ENCODE results near the gene MAPK7.

Gene MAPK7

DNA sequence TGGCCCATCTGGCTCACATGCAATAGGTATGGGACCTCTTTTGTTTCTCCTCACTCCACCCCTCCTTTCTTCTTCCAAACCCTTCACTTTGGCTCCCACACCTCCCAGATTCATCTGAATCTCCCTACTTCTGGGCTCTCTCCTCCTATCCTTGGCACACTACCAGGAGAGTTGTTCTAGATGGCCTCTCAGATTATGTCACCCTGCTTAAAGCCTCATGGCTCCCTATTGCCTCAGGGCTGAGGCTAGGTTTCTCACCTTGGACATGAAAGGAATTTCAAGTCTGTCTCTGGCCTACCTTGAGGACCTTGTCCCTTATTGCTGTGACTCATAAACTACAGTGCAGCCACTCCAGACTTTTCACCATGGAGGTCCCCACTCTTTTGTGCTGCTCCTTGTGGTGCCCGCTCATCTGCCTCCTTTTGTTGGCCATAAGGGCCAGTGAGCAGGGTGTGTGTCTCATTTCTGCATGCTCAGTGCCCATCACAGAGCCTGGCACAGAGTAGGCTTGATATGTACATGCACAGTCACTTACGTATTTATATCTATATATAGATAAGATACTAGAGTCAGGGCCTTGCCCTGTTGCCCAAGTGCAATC lies 9.7 kb downstream of the MAPK7 start:
- DNase-seq = no peak
- in situ Hi-C loops (cut with MboI; ENCODE audit: low pct_unique_long_range_greater_than_20kb, low sequenced_read_pairs) = no loop called here

DNA sequence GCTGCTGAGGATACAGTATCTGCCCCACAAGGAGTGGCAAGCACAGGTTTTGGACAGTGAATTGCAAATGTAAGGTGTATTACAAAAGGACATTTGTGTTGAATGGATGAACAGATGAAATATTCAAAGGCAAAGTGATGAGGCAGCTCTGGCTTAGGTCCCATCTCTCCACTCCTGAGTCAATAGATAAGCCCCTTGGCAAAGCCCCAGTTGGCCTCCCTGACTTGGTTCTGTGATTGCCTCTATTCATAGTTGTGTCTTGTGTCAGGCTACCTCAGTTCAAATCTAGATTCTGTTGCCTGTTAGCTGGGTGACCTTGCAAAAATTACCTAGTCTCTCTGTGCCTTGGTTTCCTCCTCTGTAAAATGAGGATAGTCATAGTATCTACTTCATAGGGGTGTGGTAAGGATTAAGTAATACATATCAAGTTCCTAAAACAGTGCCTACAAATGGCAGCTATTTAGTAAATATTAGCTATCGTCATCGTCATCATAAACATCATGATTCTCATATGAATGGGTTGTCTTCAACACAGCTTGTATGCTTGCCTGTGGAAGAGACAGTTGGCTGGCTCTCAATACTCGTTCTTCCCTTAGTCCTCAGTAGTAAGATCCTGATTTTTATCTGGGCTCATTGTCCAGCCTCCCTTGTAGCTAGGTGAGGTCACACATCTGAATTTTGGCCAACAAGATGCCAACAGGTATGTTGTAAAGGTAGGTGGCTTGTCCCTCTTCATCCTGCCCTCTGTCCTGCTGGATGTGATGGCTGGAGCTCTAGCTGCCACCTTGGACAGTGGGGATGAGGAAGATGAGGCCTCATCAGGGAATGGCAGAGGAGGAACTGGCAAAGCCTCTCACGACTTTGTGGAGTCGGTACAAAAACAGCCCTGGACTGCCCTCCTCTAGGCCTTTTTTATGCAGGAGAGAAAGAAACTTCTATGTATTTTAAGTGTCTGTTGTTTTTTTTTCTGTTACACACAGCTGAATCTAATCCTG lies 10.8 kb downstream of the MAPK7 start:
- no peak for DNase-seq
- in situ Hi-C loops (cut with MboI; ENCODE audit: low pct_unique_long_range_greater_than_20kb, low sequenced_read_pairs) = no loop called here

- in situ Hi-C loops (cut with MboI; ENCODE audit: low pct_unique_long_range_greater_than_20kb, low sequenced_read_pairs) = no loop called here
- no peak for DNase-seq
These were observed 12.7 kb downstream of the MAPK7 start for GRCh38 chr17:19390951-19391350.

DNA sequence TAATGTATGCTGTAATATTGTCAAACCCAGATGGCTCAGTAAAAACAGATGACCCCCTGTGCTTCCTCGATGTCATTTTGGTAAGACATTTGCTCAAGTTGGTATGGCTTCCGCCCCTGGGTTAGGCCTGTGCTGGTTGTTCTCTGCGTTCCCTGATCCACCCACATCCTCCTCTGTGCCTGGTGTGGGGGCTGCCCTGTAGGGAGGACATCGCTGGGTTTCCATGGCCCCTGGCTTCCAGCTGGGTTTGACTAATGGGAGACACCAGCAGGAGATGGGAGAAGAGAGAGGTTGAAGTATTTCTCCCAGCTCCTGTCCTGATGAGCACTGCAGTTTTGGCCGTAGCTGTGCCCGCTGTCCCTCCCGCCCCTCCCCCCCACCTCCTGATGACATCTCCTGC lies 13.1 kb downstream of the MAPK7 start:
- in situ Hi-C loops (cut with MboI; ENCODE audit: low pct_unique_long_range_greater_than_20kb, low sequenced_read_pairs) = no loop called here
- DNase-seq = no peak

DNA sequence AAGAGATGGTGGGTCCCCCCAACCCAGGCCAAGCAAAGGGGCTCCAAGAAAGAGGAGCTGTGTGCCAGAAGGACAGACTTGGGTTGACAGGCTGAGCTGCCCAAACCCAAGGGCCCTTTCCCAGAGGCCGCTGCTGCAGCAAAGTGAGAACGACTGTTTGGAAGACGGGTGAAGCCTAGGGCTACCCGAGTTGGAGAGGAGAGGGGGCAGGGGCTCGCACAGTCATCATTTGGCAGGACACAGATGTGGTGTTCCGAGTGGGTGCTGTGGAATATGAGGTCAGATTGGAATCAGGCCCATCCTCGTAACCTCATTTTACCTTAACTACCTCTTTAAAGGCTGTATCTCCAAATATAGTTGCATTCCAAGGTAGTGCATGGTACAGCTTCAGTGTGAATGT lies 14.0 kb downstream of the MAPK7 start:
- in situ Hi-C loops (cut with MboI; ENCODE audit: low pct_unique_long_range_greater_than_20kb, low sequenced_read_pairs) = no loop called here

DNA sequence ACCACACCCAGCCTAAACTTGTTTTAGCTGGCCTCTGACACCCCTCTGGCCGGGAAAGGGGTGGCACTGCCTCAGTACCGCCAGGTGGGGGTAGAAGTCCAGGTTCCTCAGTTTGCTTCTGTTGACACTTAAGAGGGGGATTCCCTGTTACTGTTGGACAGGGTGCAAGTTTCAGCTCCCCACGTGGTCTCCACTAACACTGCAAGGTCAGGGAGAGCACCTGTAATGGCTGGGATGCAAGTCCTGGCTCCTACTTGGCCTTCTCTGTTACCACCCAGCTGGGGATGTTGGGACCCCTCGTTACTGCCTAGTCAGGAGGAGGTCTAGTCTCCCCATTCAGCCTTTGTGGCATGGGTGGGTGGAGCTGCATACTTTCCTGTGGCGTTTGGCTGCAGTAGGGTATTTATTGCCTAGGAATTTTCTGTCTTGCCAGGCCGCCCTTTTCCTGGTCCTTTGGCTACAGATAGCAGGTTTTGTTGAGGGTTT lies 19.3 kb downstream of the MAPK7 start:
- in situ Hi-C loops (cut with MboI; ENCODE audit: low pct_unique_long_range_greater_than_20kb, low sequenced_read_pairs) = no loop called here
- no peak for DNase-seq

More for the DNA sequence above, 14.0 kb downstream of the MAPK7 start:
- DNase-seq = no peak

GRCh38 chr17:19398301-19399181 lies 20.2 kb downstream of the MAPK7 start:
- DNase-seq = peak; percentile 63
- in situ Hi-C loops (cut with MboI; ENCODE audit: low pct_unique_long_range_greater_than_20kb, low sequenced_read_pairs) = no loop called here

GRCh38 chr17:19399750-19400450 lies 21.6 kb downstream of the MAPK7 start:
- DNase-seq = no peak
- in situ Hi-C loops (cut with MboI; ENCODE audit: low pct_unique_long_range_greater_than_20kb, low sequenced_read_pairs) = no loop called here

- DNase-seq = no peak
- in situ Hi-C loops (cut with MboI; ENCODE audit: low pct_unique_long_range_greater_than_20kb, low sequenced_read_pairs) = no loop called here
These were observed 23.2 kb downstream of the MAPK7 start for GRCh38 chr17:19401321-19402010.

- DNase-seq = no peak
- in situ Hi-C loops (cut with MboI; ENCODE audit: low pct_unique_long_range_greater_than_20kb, low sequenced_read_pairs) = no loop called here
These were observed 23.9 kb downstream of the MAPK7 start for GRCh38 chr17:19402171-19402570.

DNA sequence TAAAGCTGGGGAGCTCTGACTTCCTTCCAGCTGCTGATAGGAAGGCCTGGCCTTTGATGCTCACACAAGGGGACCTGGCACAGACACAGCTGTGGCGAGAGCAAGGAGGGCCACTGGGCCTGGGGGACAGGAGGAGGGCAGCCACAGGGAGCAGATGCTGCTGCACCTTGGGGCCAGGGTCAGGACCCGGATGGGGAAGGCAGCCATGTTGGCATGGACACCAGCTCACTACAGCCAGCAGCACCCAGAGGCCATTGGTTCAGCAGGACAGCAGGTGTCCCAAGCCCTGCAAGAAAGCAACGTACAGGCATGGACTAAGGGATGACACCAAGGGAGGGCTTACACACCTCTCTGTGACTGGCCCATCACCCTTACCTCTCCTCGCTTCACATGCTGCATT lies 24.7 kb downstream of the MAPK7 start:
- in situ Hi-C loops (cut with MboI; ENCODE audit: low pct_unique_long_range_greater_than_20kb, low sequenced_read_pairs) = no loop called here
- no peak for DNase-seq

DNA sequence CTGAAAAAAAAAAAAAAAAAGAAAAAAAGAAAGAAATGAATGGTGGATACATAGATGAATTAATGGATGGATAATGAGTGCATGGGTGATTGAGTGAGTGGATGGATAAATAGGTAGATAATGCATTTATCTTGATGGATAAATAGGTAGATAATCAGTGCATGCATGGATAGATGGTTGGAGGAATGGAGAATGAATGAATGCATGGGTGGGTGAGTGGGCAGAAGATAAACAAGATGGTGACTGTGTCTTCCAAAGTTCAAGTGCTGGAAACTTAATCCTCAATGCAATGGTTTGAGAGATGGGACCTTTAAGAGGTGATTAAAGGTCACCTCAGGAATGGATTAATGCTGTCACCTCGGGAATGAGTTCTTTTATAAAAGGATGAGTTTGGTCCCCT lies 26.0 kb downstream of the MAPK7 start:
- DNase-seq = no peak
- in situ Hi-C loops (cut with MboI; ENCODE audit: low pct_unique_long_range_greater_than_20kb, low sequenced_read_pairs) = no loop called here

- no peak for DNase-seq
- in situ Hi-C loops (cut with MboI; ENCODE audit: low pct_unique_long_range_greater_than_20kb, low sequenced_read_pairs) = no loop called here
These were observed 26.8 kb downstream of the MAPK7 start for GRCh38 chr17:19405114-19405513.

GRCh38 chr17:19407601-19408345 lies 29.5 kb downstream of the MAPK7 start:
- no peak for DNase-seq
- in situ Hi-C loops (cut with MboI; ENCODE audit: low pct_unique_long_range_greater_than_20kb, low sequenced_read_pairs) = no loop called here

DNA sequence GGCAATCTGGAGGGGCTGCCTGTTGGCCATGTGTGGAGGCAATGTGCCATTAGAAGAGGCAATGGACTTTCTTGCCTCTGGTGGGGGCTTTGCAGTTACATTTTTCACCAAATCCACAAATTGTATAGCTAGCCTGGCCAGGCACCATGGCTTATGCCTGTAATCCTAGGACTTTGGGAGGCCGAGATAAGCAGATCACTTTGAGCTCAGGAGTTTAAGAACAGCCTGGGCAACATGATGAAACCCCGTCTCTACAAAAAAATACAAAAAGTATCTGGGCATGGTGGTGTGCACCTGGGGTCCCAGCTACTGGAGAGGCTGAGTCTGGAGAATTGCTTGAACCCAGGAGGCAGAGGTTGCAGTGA lies 30.0 kb downstream of the MAPK7 start:
- in situ Hi-C loops (cut with MboI; ENCODE audit: low pct_unique_long_range_greater_than_20kb, low sequenced_read_pairs) = no loop called here
- no peak for DNase-seq

- in situ Hi-C loops (cut with MboI; ENCODE audit: low pct_unique_long_range_greater_than_20kb, low sequenced_read_pairs) = no loop called here
- no peak for DNase-seq
These were observed 30.8 kb downstream of the MAPK7 start for GRCh38 chr17:19409066-19409465.

DNA sequence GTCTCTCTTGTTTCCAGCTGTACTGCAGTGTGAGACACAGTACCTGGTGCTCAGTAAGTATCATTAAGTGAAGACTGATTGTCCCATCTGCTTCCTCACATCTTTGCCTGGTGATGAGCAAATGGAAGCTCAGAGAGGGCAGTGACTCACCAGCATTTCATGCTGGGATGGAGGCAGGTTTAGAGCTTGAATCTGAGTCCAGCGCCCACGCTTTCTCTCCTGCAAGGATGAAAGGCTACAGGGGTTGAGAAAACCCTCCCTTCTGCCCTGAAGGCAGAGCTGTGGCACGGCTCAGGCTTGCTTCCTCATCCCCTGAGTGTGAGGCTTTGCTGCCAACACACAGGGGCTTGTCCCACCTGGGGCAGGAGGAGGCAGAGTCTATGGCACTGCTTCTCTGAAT lies 31.2 kb downstream of the MAPK7 start:
- DNase-seq = no peak
- in situ Hi-C loops (cut with MboI; ENCODE audit: low pct_unique_long_range_greater_than_20kb, low sequenced_read_pairs) = no loop called here

GRCh38 chr17:19410091-19410490 lies 31.8 kb downstream of the MAPK7 start:
- in situ Hi-C loops (cut with MboI; ENCODE audit: low pct_unique_long_range_greater_than_20kb, low sequenced_read_pairs) = loop anchor here (10.0 kb wide), 1 partner anchor 45 kb away; the partner anchor contains the start of gene B9D1

More at GRCh38 chr17:19410091-19410490, 31.8 kb downstream of the MAPK7 start:
- no peak for DNase-seq
